ENCODE results near the gene MED1.

MED1 gene

DNA sequence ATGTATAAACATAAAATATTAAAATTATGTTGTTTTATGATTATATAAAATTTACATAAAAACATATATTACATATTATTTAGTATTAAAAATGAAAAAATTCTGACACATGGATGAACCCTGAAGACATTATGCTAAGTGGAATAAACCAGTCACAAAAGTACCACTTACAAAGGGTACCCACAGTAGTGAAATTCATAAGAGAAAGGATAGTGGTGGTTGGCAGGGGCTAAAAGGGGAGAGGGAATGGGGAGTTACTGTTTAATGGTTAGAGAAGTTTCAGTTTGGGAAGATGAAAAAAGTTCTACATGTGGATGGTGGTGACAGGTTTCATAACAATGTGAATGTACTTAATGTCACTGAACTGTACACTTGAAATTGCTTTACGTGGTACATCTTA is 91.1 kb downstream of the MED1 start:
- DNase-seq, result no peak

DNA sequence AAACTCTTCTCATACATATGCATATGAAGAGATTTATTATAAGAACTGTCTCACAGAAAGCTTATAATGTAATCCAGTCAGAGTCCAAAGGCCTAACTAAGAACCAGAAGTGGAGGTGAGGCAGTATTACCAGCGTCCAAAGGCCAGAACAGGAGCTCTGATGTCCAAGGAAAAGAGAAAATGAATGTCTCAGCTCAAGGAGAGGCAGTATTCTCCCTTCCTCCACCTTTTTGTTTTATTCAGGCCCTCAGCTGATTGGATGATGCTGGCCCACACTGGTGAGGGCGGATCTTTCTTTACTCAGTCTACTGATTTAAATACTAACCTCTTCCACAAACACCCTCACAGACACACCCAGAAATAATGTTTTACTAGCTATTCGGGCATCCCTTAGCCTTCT is 93.1 kb downstream of the MED1 start:
- DNase-seq, result no peak

DNA sequence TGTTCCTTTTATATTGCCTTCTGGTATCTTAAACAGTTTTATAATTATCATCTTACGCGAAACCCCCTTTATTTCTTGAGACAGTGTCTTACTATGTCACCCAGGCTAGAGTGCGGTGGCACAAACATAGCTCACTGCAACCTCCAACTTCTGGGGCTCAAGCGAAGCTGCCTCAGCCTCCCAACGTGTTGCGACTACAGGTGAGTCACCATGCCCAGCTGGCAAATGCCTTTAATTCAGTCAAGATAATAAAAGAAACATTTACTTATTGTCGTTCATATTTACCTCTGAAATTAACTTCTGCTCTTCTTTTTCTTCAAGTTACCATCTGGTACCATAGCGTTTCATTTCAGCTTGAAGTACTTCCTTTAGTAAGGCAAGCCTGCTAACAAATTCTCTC is 93.6 kb downstream of the MED1 start:
- DNase-seq, result no peak
